Panc1 (cell line): ENCODE results near the gene JMJD1C. TPM values are rescaled to one million over a fixed set of nuclear protein-coding genes. Genes with fewer than 3 reads are reported as not detected.
"Not testable (repeated sequence)": the region's sequence is repeated elsewhere in the genome, so short reads cannot be mapped to it uniquely, and the experiment has no call there.

Experiments
- ATAC-seq: fragments of 200-7000 bp; cut with Tn5 transposase; 2 replicates; pipeline ENCODE4 v1.9.1; 2020; ENCODE audit warnings: mild to moderate bottlenecking, moderate library complexity
- BruUV-seq: library from RNA; stranded (reverse); fragments of 400-500 nt; replicated peaks from 2 replicates; lab custom pipeline; 2021; lab: Mats Ljungman, UMichigan
- CTCF ChIA-PET: fragments of 300-600 bp; sonication (Branson Sonifier 250); formaldehyde crosslinking; loops from one replicate; lab custom pipeline; 2022; ENCODE audit warnings: antibody characterized with exemption; lab: Charles Lee
- POLR2A ChIA-PET: fragments of 300-600 bp; sonication (Branson Sonifier 250); formaldehyde crosslinking; loops from one replicate; lab custom pipeline; 2022; ENCODE audit warnings: antibody characterized with exemption; lab: Charles Lee
- DNase-seq: peaks from one replicate; pipeline ENCODE4 v3.0.0-alpha.2; 2010; ENCODE audit warnings: low read depth, low spot score
- H3K27ac ChIP-seq: 2 replicates; pipeline ENCODE4 v1.5.1; 2011; ENCODE audit warnings: mild to moderate bottlenecking, low read length, inconsistent platforms
- H3K27me3 ChIP-seq: fragments of 200-500 bp; sonication (Bioruptor generic); 2 replicates; pipeline ENCODE4 v1.6.0; 2014; ENCODE audit warnings: low read length, inconsistent platforms; ENCODE audit not compliant: control insufficient read depth, insufficient read depth
- H3K36me3 ChIP-seq: fragments of 200-500 bp; sonication (Bioruptor generic); 2 replicates; pipeline ENCODE4 v1.5.1; 2014; ENCODE audit warnings: inconsistent platforms, mild to moderate bottlenecking, low read length, moderate library complexity; ENCODE audit not compliant: control insufficient read depth, insufficient read depth
- H3K4me1 ChIP-seq: 2 replicates; pipeline ENCODE4 v1.5.1; 2011; ENCODE audit warnings: inconsistent platforms, mild to moderate bottlenecking, low read length, moderate library complexity; ENCODE audit not compliant: control insufficient read depth, insufficient read depth
- H3K4me3 ChIP-seq, 2 experiments: 2 replicates each; pipeline ENCODE4 v1.5.1; 2011 to 2012; ENCODE audit warnings: low read depth in 2 of 2, low read length in 2 of 2, mild to moderate bottlenecking in 2 of 2, inconsistent platforms in 1 of 2, moderate library complexity in 1 of 2
- H3K9me3 ChIP-seq: fragments of 200-500 bp; sonication (Bioruptor generic); 2 replicates; pipeline ENCODE4 v1.5.1; 2014; ENCODE audit warnings: low read depth, mild to moderate bottlenecking, inconsistent platforms, low read length, moderate library complexity; ENCODE audit not compliant: control insufficient read depth, insufficient read depth
- POLR2AphosphoS5 ChIP-seq: IDR thresholded peaks from 2 replicates; pipeline ENCODE4 v1.6.1; 2012; ENCODE audit warnings: mild to moderate bottlenecking, low read depth, low read length, moderate library complexity
- SIN3A ChIP-seq: IDR thresholded peaks from 2 replicates; pipeline ENCODE4 v1.6.1; 2012; ENCODE audit warnings: low read depth, mild to moderate bottlenecking, low read length, moderate library complexity, borderline replicate concordance; ENCODE audit not compliant: insufficient read depth
- TCF7L2 ChIP-seq: IDR thresholded peaks from 2 replicates; pipeline ENCODE4 v1.6.1; 2011; ENCODE audit warnings: mild to moderate bottlenecking, low read depth, low read length, inconsistent platforms
- in situ Hi-C: cut with HindIII; loops from 2 replicates; pipeline ENCODE4 v1.10.0; 2016; ENCODE audit warnings: low sequenced_read_pairs, low pct_unique_long_range_greater_than_20kb
- intact Hi-C: fragments of 100-400 bp; cut with micrococcal nuclease; formaldehyde crosslinking; loops from one replicate; pipeline ENCODE4 v1.10.0; 2022; ENCODE audit not compliant: unreplicated experiment
- total RNA-seq: library from RNA; stranded (reverse); gene quantifications from one replicate; pipeline ENCODE4 v1.2.1, GENCODE V29; 2021; ENCODE audit not compliant: unreplicated experiment
- TF ChIP-seq, protein P1 (sequence below), 2 experiments: IDR thresholded peaks; 2 replicates each; pipeline ENCODE4 v1.6.1; 2011 to 2012; ENCODE audit warnings: low read depth in 2 of 2, control low read depth in 1 of 2, low read length in 1 of 2, mild to moderate bottlenecking in 1 of 2, moderate library complexity in 1 of 2; ENCODE audit not compliant: insufficient read depth in 1 of 2
- TF ChIP-seq, protein P2 (sequence below): fragments of 450-650 bp; IDR thresholded peaks from 2 replicates; pipeline ENCODE4 v1.5.1; 2017; ENCODE audit warnings: mild to moderate bottlenecking

The JMJD1C gene
- total RNA-seq, 1 experiment from 2014 or later, result 88.3 TPM

DNA sequence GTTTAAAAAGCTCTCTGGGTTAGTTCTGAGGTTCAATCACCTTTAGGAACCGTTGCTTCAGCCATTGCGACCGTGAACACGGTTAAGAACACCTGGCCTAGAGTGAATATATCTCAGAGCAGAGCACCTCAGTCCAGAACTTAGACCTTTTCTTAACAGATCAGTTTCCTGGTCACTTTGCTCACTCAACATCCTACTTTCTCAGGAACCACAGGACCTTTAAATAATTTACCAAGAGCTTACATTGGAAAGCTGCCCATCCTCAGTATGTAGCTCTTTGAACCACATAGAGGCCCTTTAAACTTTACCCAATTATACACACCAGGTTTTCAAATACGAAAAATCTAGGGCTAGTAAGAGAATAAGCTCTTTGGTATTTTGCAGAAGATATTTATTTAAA lies 179.4 kb downstream of the JMJD1C start:
- ATAC-seq (no peak), DNase-seq (no peak)
- Histone ChIP-seq H3K36me3 (no peaks in the 10 kb centered on the region), H3K27me3 (no peaks in the 10 kb centered on the region), H3K4me1 (no peaks in the 10 kb centered on the region), H3K27ac (no peak overlapping the region), H3K9me3 (no peaks in the 10 kb centered on the region), H3K4me3 (no peak overlapping the region)
- no peak for TF ChIP-seq SIN3A
- TF ChIP-seq, protein P1, sequence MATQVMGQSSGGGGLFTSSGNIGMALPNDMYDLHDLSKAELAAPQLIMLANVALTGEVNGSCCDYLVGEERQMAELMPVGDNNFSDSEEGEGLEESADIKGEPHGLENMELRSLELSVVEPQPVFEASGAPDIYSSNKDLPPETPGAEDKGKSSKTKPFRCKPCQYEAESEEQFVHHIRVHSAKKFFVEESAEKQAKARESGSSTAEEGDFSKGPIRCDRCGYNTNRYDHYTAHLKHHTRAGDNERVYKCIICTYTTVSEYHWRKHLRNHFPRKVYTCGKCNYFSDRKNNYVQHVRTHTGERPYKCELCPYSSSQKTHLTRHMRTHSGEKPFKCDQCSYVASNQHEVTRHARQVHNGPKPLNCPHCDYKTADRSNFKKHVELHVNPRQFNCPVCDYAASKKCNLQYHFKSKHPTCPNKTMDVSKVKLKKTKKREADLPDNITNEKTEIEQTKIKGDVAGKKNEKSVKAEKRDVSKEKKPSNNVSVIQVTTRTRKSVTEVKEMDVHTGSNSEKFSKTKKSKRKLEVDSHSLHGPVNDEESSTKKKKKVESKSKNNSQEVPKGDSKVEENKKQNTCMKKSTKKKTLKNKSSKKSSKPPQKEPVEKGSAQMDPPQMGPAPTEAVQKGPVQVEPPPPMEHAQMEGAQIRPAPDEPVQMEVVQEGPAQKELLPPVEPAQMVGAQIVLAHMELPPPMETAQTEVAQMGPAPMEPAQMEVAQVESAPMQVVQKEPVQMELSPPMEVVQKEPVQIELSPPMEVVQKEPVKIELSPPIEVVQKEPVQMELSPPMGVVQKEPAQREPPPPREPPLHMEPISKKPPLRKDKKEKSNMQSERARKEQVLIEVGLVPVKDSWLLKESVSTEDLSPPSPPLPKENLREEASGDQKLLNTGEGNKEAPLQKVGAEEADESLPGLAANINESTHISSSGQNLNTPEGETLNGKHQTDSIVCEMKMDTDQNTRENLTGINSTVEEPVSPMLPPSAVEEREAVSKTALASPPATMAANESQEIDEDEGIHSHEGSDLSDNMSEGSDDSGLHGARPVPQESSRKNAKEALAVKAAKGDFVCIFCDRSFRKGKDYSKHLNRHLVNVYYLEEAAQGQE (IDR thresholded peaks at IDR 0.05; ENCODE audit: insufficient read depth in 1 of 2, low read depth in 2 of 2, low read length in 1 of 2), result no peak
- no peak for TF ChIP-seq POLR2AphosphoS5
- ChIA-PET POLR2A (interaction anchor here (0.6 kb wide), 1 partner anchor 31 kb away, joined by 3 read pairs; no protein-coding TSS in a partner anchor), CTCF (no interaction called here)
- in situ Hi-C loops, result no loop called here
- intact Hi-C loops, result no loop called here
- BruUV-seq, result TSS peak; percentile 24

DNA sequence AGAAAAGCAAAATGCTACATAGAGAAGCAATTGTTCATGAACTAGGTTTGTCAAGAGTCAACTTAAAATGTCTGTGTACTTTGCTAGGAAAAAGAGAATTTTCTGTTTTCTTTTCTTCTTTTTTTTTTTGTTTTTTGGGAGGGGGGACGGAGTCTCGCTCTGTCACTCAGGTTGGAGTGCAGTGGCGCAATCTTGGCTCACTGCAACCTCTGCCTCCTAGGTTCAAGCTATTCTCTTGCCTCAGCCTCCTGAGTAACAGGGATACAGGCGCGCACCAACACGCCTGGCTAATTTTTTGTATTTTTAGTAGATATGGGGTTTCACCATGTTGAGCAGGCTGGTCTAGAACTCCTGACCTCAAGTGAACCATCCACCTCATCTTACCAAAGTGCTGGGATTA lies 181.9 kb downstream of the JMJD1C start:
- ChIA-PET CTCF (interaction anchor here (0.6 kb wide), 1 partner anchor 53 kb away, joined by 3 read pairs; no protein-coding TSS in a partner anchor), POLR2A (interaction anchor here (0.6 to 0.7 kb wide), 4 partner anchors 9 to 43 kb away, joined by 5 to 10 read pairs (median 6); no protein-coding TSS in a partner anchor)
- in situ Hi-C loops, H3K4me1 ChIP-seq, H3K36me3 ChIP-seq, DNase-seq, H3K27me3 ChIP-seq, BruUV-seq, H3K9me3 ChIP-seq, H3K27ac ChIP-seq, H3K4me3 ChIP-seq, ATAC-seq, intact Hi-C loops: not testable (repeated sequence)

DNA sequence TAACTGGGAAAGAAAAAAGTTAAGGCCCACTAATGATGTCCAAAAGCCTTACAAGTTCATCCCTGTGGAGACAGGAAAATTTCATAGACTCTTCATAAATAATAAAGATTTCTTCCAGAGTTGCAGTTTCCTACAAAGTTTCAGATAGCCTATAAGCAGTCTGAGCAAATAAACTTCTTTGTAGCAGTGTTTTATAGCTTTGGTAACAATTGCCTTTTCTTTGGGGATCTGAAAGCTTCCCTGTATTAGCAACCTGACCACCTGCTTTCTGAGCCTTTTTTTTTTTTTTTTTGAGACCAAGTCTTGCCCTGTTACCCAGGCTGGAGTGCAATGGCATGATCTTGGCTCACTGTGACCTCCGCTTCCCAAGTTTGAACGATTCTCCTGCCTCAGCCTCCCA lies 182.7 kb downstream of the JMJD1C start:
- CTCF ChIA-PET, result interaction anchor here (0.6 kb wide), 1 partner anchor 193 kb away, joined by 4 read pairs; no protein-coding TSS in a partner anchor
- Histone ChIP-seq H3K4me3 (no peak overlapping the region), H3K27me3 (no peaks in the 10 kb centered on the region), H3K36me3 (no peaks in the 10 kb centered on the region), H3K4me1 (no peaks in the 10 kb centered on the region), H3K9me3 (no peaks in the 10 kb centered on the region), H3K27ac (no peak overlapping the region)
- intact Hi-C loops (no loop called here), in situ Hi-C loops (no loop called here)
- no TSS peak for BruUV-seq
- no peak for TF ChIP-seq SIN3A
- TF ChIP-seq, protein P2, sequence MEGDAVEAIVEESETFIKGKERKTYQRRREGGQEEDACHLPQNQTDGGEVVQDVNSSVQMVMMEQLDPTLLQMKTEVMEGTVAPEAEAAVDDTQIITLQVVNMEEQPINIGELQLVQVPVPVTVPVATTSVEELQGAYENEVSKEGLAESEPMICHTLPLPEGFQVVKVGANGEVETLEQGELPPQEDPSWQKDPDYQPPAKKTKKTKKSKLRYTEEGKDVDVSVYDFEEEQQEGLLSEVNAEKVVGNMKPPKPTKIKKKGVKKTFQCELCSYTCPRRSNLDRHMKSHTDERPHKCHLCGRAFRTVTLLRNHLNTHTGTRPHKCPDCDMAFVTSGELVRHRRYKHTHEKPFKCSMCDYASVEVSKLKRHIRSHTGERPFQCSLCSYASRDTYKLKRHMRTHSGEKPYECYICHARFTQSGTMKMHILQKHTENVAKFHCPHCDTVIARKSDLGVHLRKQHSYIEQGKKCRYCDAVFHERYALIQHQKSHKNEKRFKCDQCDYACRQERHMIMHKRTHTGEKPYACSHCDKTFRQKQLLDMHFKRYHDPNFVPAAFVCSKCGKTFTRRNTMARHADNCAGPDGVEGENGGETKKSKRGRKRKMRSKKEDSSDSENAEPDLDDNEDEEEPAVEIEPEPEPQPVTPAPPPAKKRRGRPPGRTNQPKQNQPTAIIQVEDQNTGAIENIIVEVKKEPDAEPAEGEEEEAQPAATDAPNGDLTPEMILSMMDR, result no peak
- TF ChIP-seq, protein P1 (IDR thresholded peaks at IDR 0.05; ENCODE audit: insufficient read depth in 1 of 2, low read depth in 2 of 2, low read length in 1 of 2), result no peak
- no peak for TF ChIP-seq TCF7L2
- no peak for TF ChIP-seq POLR2AphosphoS5
- POLR2A ChIA-PET, result interaction anchor here (0.6 to 0.7 kb wide), 2 partner anchors 42 to 241 kb away, joined by 4 to 10 read pairs; no protein-coding TSS in a partner anchor
- DNase-seq (no peak), ATAC-seq (no peak)
